HG03432 (cell line): ENCODE measurements around the gene CLDND1.
A peak's percentile ranks its signal among the peaks of the same experiment; 100 is the strongest.

ENCODE experiments used
- ATAC-seq: cut with Tn5 transposase; IDR thresholded peaks from one replicate; pipeline ENCODE4 v1.9.1; 2021; ENCODE audit warnings: mild to moderate bottlenecking, moderate library complexity; ENCODE audit not compliant: unreplicated experiment

Gene CLDND1

GRCh38 chr3:98552232-98553020 lies 29.7 kb upstream of the CLDND1 start:
- ATAC-seq = no peak

- ATAC-seq = no peak
Observed at GRCh38 chr3:98551754-98552153, 29.1 kb upstream of the CLDND1 start.

GRCh38 chr3:98551236-98551635 lies 28.5 kb upstream of the CLDND1 start:
- ATAC-seq = no peak

DNA sequence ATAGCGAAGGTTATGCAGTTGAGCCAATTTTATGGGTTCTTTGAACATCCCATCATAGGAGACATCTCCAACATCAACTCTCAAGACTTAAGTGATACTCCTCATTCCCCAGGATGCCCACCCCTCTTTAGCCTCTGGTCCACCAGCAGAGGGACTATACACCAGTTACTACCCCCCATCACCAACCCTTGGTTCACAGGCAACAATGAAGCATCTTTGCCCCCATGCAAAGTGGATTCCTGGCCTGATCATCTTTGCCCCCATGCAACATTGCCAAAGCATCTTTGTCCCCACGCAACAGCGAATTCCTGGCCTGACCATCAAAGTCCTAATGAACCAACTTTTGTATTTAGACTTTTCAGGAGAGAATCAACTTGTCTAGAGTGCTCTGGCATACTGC lies 28.1 kb upstream of the CLDND1 start:
- ATAC-seq = no peak

- no peak for ATAC-seq
Observed at GRCh38 chr3:98548544-98548943, 25.8 kb upstream of the CLDND1 start.

DNA sequence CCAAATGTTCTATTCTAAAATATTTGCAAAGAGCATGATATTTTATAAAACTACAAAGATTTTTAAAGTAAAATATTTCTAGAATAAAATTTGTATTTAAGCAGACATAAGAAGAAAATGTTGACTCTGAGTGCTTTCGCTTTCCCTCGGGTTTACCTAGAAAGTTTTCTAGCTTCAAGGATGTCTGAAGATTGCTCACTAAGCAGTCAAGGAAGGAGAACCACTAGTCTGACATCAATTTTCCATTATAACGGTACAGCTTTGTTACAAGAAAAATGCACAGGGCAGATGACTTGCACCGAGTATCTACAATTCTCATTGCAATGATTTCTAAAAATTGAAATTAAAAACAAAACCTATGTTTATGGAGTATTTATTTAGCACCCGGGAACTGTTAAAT lies 23.2 kb upstream of the CLDND1 start:
- peak; percentile 56 for ATAC-seq

- ATAC-seq = no peak
Observed at GRCh38 chr3:98542623-98543022, 19.9 kb upstream of the CLDND1 start.

DNA sequence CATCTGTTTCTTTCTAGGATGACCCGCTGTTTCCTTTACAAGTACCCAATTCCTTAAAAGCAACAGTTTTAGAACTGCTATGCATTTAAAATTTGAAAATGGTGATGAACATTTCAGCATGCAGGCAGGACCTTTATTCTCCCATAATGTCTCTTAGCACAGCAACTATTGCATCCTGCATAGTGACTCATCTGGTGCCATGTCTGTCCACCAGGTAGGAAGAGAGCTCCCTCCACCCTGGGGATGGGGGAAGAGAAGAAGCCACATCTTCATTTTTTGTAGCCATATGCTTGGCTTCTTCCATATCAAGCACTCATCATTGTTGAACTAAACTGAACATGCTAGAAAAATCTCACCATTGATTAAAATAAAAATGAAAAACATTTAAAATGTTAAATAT lies 19.0 kb upstream of the CLDND1 start:
- ATAC-seq = no peak

DNA sequence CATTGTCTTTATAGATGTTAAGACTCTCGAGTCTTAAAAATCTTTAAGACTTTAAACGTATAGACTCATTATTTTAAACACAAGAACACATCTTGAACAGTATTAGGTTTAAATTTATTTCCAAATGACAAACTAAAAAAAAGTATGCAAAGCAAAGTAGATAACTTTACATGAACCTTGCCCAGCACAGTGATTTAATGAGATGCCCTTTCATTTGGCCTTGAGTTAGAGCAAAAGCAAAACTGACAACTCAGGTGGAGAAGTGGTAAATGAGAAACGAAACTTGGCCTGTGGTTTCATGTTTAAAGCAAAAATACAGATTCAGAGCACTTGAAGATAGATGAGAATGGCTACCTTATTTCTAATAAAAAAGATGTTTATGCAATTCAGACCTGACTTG lies 17.6 kb upstream of the CLDND1 start:
- ATAC-seq = peak; percentile 49

DNA sequence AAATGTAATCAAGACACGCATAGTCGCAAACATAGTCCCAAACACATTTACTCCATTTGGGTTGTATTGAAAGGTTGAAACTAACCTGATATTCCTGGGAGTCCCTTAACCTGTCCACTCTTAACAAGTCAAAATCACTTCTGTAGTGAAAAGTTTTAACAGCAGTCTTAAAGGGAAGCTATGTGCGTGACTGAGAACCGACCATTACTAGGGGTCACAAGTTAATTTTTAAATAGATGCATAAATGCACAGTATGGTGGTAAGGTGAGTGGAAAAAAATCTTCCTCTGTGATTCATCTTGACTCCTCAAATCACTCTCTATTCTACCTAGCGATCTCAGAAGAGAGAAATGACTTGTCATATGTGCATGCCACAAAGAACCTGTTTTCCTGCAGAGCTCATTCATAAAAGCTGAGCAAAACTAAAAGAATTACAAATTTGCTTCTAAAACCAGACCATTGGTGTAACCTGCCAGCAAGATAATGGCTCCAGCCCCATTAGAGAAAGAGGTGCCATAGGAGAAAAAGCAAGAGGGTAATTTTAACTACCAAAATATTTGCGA lies 13.8 kb upstream of the CLDND1 start:
- peak; percentile 75 for ATAC-seq

DNA sequence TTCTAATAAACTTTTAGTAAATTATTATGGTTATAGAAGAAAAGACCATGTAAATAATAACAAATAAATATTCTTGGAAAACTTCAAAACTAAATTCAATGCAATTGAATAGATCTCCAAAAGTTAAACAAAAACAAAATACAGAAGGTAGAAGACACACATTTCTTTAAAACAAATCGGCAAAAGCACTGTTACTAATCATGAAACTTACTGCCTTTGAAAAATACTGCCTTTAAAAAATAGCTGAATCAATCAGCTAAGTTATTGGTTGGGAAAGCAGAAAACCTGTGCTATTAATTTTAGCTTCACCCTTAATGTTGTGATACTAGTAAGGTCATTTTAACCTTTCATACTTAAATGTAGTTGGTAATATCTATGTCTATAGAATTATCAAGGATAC lies 12.0 kb upstream of the CLDND1 start:
- no peak for ATAC-seq

DNA sequence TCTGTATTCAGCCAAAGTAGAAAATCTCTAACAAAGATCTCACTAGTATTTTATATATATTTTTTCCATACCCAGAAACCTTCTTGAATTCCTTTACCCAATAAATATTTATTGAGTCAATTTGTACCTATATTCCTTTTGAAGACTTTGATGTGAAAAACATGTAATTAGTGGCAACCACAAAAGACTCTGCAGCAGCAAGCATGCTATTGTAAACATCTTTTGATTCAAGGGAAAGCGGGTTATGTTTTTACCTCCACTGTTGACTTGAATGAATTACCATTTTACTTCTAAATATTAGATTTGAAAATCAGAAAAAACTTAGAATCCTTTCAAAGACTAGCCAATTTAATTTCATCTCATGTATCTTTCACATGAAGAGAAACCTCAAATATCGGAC lies 11.5 kb upstream of the CLDND1 start:
- no peak for ATAC-seq

- ATAC-seq = no peak
Observed at GRCh38 chr3:98532709-98533571, 10.2 kb upstream of the CLDND1 start.

DNA sequence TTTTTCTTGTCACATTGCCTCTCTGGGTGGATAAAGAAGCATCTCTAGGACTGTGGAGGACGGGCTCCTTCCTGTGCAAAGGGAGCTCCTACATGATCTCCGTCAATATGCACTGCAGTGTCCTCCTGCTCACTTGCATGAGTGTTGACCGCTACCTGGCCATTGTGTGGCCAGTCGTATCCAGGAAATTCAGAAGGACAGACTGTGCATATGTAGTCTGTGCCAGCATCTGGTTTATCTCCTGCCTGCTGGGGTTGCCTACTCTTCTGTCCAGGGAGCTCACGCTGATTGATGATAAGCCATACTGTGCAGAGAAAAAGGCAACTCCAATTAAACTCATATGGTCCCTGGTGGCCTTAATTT lies 9.6 kb upstream of the CLDND1 start:
- no peak for ATAC-seq

GRCh38 chr3:98531622-98532274 lies 9.0 kb upstream of the CLDND1 start, which contains the start of gene GPR15:
GPR15 (plus strand) TSS chr3:98531978; CDS start chr3:98532034, 56 bp downstream.
- peak; percentile 40 for ATAC-seq

- no peak for ATAC-seq
Observed at GRCh38 chr3:98530676-98531075, 8.0 kb upstream of the CLDND1 start.

GRCh38 chr3:98529856-98530459 lies 7.3 kb upstream of the CLDND1 start:
- ATAC-seq = no peak

- no peak for ATAC-seq
Observed at GRCh38 chr3:98528474-98529346, 6.0 kb upstream of the CLDND1 start.

- no peak for ATAC-seq
Observed at GRCh38 chr3:98525494-98525893, 2.8 kb upstream of the CLDND1 start.
